ENCODE measurements around the gene ZNF385D.

ZNF385D gene

DNA sequence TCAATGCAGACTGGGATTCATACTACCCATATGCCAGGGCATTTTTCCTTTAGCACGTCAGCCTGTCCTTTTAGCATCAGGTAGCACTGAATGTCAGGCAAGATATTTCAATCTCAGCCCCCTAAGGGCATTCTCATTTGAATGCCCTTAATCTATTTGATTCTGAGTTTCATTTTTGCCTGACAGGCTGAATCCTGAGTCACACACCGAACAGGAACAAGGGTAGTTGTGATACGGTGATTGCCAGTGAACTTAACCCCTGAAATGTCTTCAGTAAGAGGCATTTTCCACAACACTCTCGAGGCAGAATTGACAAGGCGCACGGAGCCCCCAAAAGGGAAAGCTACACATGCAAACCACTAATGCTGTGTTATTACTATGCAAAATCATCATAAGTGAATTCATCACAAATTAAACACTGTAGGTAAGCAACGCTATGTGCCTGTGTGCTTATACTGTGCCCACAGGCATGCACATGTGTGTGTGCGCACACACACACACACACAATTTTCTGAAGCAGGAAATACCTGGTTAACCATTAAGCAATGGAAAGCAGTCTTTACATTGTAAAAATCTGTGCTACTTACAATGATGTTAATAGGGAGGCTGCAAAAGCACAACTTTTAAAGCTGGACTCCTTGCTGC, 130.4 kb downstream of the ZNF385D start:
- H3K27me3 ChIP-seq (ENCODE audit: insufficient read depth, insufficient read length) = no peaks in the 10 kb centered on the region
- no peak overlapping the region for H3K9ac ChIP-seq (ENCODE audit: insufficient read length, low read depth)
- DNase-seq (ENCODE audit: low read depth, low spot score) = no peak
- H3K36me3 ChIP-seq (ENCODE audit: insufficient read depth, insufficient read length, low read length) = peaks cover 3% of the 10 kb centered on the region
- no peaks in the 10 kb centered on the region for H3K9me3 ChIP-seq (ENCODE audit: insufficient read depth, low read length)
- no peaks in the 10 kb centered on the region for H3K4me1 ChIP-seq (ENCODE audit: insufficient read depth, insufficient read length)
- TF ChIP-seq SUZ12 (IDR thresholded peaks at IDR 0.05; ENCODE audit: extremely low read depth, insufficient read depth, insufficient read length) = no peak
- TF ChIP-seq ZNF274 (IDR thresholded peaks at IDR 0.05; ENCODE audit: low read depth, low read length) = no peak
- no peak for TF ChIP-seq YY1 (IDR thresholded peaks at IDR 0.05; ENCODE audit: insufficient read depth, insufficient read length)
- no peak overlapping the region for H3K4me3 ChIP-seq (ENCODE audit: insufficient read length, low read depth)

GRCh38 chr3:21618695-21619094, 132.3 kb downstream of the ZNF385D start:
- H3K27me3 ChIP-seq (ENCODE audit: insufficient read depth, insufficient read length) = no peaks in the 10 kb centered on the region
- no peak overlapping the region for H3K4me3 ChIP-seq (ENCODE audit: insufficient read length, low read depth)
- no peaks in the 10 kb centered on the region for H3K9me3 ChIP-seq (ENCODE audit: insufficient read depth, low read length)
- H3K9ac ChIP-seq (ENCODE audit: insufficient read length, low read depth) = no peak overlapping the region
- peaks cover 3% of the 10 kb centered on the region for H3K36me3 ChIP-seq (ENCODE audit: insufficient read depth, insufficient read length, low read length)
- H3K4me1 ChIP-seq (ENCODE audit: insufficient read depth, insufficient read length) = no peaks in the 10 kb centered on the region
- no peak for TF ChIP-seq ZNF274 (IDR thresholded peaks at IDR 0.05; ENCODE audit: low read depth, low read length)
- no peak for TF ChIP-seq YY1 (IDR thresholded peaks at IDR 0.05; ENCODE audit: insufficient read depth, insufficient read length)
- TF ChIP-seq SUZ12 (IDR thresholded peaks at IDR 0.05; ENCODE audit: extremely low read depth, insufficient read depth, insufficient read length) = no peak
- no peak for DNase-seq (ENCODE audit: low read depth, low spot score)

- Histone ChIP-seq H3K9me3 (ENCODE audit: insufficient read depth, low read length) (no peaks in the 10 kb centered on the region), H3K9ac (ENCODE audit: insufficient read length, low read depth) (no peak overlapping the region), H3K4me1 (ENCODE audit: insufficient read depth, insufficient read length) (no peaks in the 10 kb centered on the region), H3K36me3 (ENCODE audit: insufficient read depth, insufficient read length, low read length) (peaks cover 6% of the 10 kb centered on the region), H3K4me3 (ENCODE audit: insufficient read length, low read depth) (no peak overlapping the region), H3K27me3 (ENCODE audit: insufficient read depth, insufficient read length) (no peaks in the 10 kb centered on the region)
- no peak for DNase-seq (ENCODE audit: low read depth, low spot score)
- TF ChIP-seq YY1 (IDR thresholded peaks at IDR 0.05; ENCODE audit: insufficient read depth, insufficient read length) (no peak), ZNF274 (IDR thresholded peaks at IDR 0.05; ENCODE audit: low read depth, low read length) (no peak), SUZ12 (IDR thresholded peaks at IDR 0.05; ENCODE audit: extremely low read depth, insufficient read depth, insufficient read length) (no peak)
Observed at GRCh38 chr3:21613372-21614070, 137.5 kb downstream of the ZNF385D start.

DNA sequence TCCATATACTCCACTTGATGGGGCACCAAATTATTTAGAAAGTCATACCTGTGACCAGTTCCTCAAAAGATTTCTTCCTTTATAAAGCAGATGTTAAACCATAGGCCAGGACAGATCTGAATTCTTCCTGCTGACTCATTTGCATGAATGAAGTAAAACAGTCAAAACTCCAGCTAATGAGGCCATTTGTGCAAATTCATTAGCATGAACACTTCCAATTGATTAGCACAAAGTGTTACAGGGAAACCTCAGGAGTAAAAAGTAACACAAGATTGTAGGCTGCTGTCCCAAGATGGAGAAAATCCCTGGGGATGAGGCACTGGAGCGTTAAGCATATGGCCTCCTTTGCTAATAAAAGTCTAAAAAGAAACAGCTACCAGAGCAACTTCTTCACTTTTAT, 149.8 kb downstream of the ZNF385D start:
- no peaks in the 10 kb centered on the region for H3K4me1 ChIP-seq (ENCODE audit: insufficient read depth, insufficient read length)
- TF ChIP-seq SUZ12 (IDR thresholded peaks at IDR 0.05; ENCODE audit: extremely low read depth, insufficient read depth, insufficient read length) (no peak), YY1 (IDR thresholded peaks at IDR 0.05; ENCODE audit: insufficient read depth, insufficient read length) (no peak), ZNF274 (IDR thresholded peaks at IDR 0.05; ENCODE audit: low read depth, low read length) (no peak)
- H3K9me3 ChIP-seq (ENCODE audit: insufficient read depth, low read length) = peaks cover 19% of the 10 kb centered on the region
- no peak overlapping the region for H3K9ac ChIP-seq (ENCODE audit: insufficient read length, low read depth)
- peaks cover 8% of the 10 kb centered on the region for H3K36me3 ChIP-seq (ENCODE audit: insufficient read depth, insufficient read length, low read length)
- no peaks in the 10 kb centered on the region for H3K27me3 ChIP-seq (ENCODE audit: insufficient read depth, insufficient read length)
- DNase-seq (ENCODE audit: low read depth, low spot score) = no peak
- no peak overlapping the region for H3K4me3 ChIP-seq (ENCODE audit: insufficient read length, low read depth)

DNA sequence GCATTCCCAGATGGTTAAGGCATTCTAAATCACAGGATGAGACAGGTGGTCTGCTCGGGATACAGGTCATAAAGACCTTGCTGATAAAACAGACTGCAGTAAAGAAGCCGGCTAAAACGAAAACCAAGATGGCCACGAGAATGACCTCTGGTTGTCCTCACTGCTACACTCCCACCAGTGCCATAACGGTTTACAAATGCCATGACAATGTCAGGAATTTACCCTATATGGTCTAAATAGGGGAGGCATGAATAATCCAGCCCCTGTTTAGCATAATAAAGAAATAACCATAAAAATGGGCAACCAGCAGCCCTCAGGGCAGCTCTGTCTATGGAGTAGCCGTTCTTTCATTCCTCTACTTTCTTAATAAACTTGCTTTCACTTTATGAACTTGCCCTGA, 151.1 kb downstream of the ZNF385D start:
- TF ChIP-seq YY1 (IDR thresholded peaks at IDR 0.05; ENCODE audit: insufficient read depth, insufficient read length) = no peak
- no peak for TF ChIP-seq ZNF274 (IDR thresholded peaks at IDR 0.05; ENCODE audit: low read depth, low read length)
- no peak for TF ChIP-seq SUZ12 (IDR thresholded peaks at IDR 0.05; ENCODE audit: extremely low read depth, insufficient read depth, insufficient read length)
- peaks cover 19% of the 10 kb centered on the region for H3K9me3 ChIP-seq (ENCODE audit: insufficient read depth, low read length)
- DNase-seq (ENCODE audit: low read depth, low spot score) = no peak
- no peaks in the 10 kb centered on the region for H3K27me3 ChIP-seq (ENCODE audit: insufficient read depth, insufficient read length)
- no peak overlapping the region for H3K4me3 ChIP-seq (ENCODE audit: insufficient read length, low read depth)
- peaks cover 8% of the 10 kb centered on the region for H3K36me3 ChIP-seq (ENCODE audit: insufficient read depth, insufficient read length, low read length)
- H3K4me1 ChIP-seq (ENCODE audit: insufficient read depth, insufficient read length) = no peaks in the 10 kb centered on the region
- no peak overlapping the region for H3K9ac ChIP-seq (ENCODE audit: insufficient read length, low read depth)

- Histone ChIP-seq H3K27me3 (ENCODE audit: insufficient read depth, insufficient read length) (no peaks in the 10 kb centered on the region), H3K4me1 (ENCODE audit: insufficient read depth, insufficient read length) (no peaks in the 10 kb centered on the region), H3K4me3 (ENCODE audit: insufficient read length, low read depth) (no peak overlapping the region), H3K9me3 (ENCODE audit: insufficient read depth, low read length) (no peaks in the 10 kb centered on the region), H3K9ac (ENCODE audit: insufficient read length, low read depth) (no peak overlapping the region), H3K36me3 (ENCODE audit: insufficient read depth, insufficient read length, low read length) (peaks cover 2% of the 10 kb centered on the region)
- no peak for TF ChIP-seq ZNF274 (IDR thresholded peaks at IDR 0.05; ENCODE audit: low read depth, low read length)
- no peak for TF ChIP-seq SUZ12 (IDR thresholded peaks at IDR 0.05; ENCODE audit: extremely low read depth, insufficient read depth, insufficient read length)
- TF ChIP-seq YY1 (IDR thresholded peaks at IDR 0.05; ENCODE audit: insufficient read depth, insufficient read length) = no peak
- DNase-seq (ENCODE audit: low read depth, low spot score) = no peak
Observed at GRCh38 chr3:21592828-21593227, 158.2 kb downstream of the ZNF385D start.

DNA sequence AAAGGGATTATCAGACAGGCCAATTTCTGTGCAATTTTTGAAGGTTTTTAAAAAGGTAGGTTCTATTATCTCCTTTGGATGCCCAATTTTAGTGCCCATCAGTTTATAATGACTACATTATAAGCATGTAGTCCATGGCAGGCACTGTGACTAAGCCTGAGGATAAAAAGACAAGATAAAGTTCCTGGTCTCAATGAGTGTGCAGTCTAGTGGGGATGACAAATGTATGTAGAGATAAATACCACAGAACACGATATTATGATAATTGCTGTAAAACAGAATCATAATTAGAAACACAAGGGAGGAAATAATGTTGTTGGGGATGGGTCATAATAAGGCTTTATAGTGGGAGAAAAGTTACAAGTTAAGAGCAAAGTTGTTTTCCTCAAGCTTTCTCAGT, 163.1 kb downstream of the ZNF385D start:
- H3K27me3 ChIP-seq (ENCODE audit: insufficient read depth, insufficient read length) = no peaks in the 10 kb centered on the region
- no peak for TF ChIP-seq SUZ12 (IDR thresholded peaks at IDR 0.05; ENCODE audit: extremely low read depth, insufficient read depth, insufficient read length)
- TF ChIP-seq YY1 (IDR thresholded peaks at IDR 0.05; ENCODE audit: insufficient read depth, insufficient read length) = no peak
- no peak for TF ChIP-seq ZNF274 (IDR thresholded peaks at IDR 0.05; ENCODE audit: low read depth, low read length)
- H3K9ac ChIP-seq (ENCODE audit: insufficient read length, low read depth) = no peak overlapping the region
- DNase-seq (ENCODE audit: low read depth, low spot score) = no peak
- no peak overlapping the region for H3K4me3 ChIP-seq (ENCODE audit: insufficient read length, low read depth)
- H3K9me3 ChIP-seq (ENCODE audit: insufficient read depth, low read length) = no peaks in the 10 kb centered on the region
- peaks cover 3% of the 10 kb centered on the region for H3K36me3 ChIP-seq (ENCODE audit: insufficient read depth, insufficient read length, low read length)
- no peaks in the 10 kb centered on the region for H3K4me1 ChIP-seq (ENCODE audit: insufficient read depth, insufficient read length)
